Fibroblast of skin of abdomen (primary cell): ENCODE results near the gene TTBK1.

ENCODE experiments used
- DNase-seq: peaks from one replicate; pipeline ENCODE4 v3.0.0-alpha.2; 2013

The TTBK1 gene

GRCh38 chr6:43306086-43306485, 62.8 kb downstream of the TTBK1 start:
- DNase-seq: no peak

- DNase-seq: no peak
These were observed 64.3 kb downstream of the TTBK1 start for GRCh38 chr6:43307451-43308100.

GRCh38 chr6:43308101-43308989, 65.1 kb downstream of the TTBK1 start, which contains the start of gene CRIP3:
TSS of gene CRIP3 (minus strand) at chr6:43308826. CDS start at chr6:43308792, 34 bp downstream.
- peak; percentile 36 for DNase-seq

- no peak for DNase-seq
These were observed 65.8 kb downstream of the TTBK1 start for GRCh38 chr6:43308990-43309477.

GRCh38 chr6:43310134-43310533, 66.9 kb downstream of the TTBK1 start:
- no peak for DNase-seq

- DNase-seq: no peak
These were observed 67.3 kb downstream of the TTBK1 start for GRCh38 chr6:43310624-43311023.

- no peak for DNase-seq
These were observed 68.4 kb downstream of the TTBK1 start for GRCh38 chr6:43311666-43312065.

- DNase-seq: no peak
These were observed 70.5 kb downstream of the TTBK1 start for GRCh38 chr6:43313813-43314212.

GRCh38 chr6:43318011-43318410, 74.7 kb downstream of the TTBK1 start:
- DNase-seq: no peak

GRCh38 chr6:43325876-43326275, 82.6 kb downstream of the TTBK1 start:
- DNase-seq: no peak

GRCh38 chr6:43328528-43328927, 85.2 kb downstream of the TTBK1 start:
- no peak for DNase-seq

GRCh38 chr6:43331470-43331869, 88.2 kb downstream of the TTBK1 start:
- DNase-seq: no peak

GRCh38 chr6:43331891-43332290, 88.6 kb downstream of the TTBK1 start:
- no peak for DNase-seq

- peak; percentile 67 for DNase-seq
These were observed 91.3 kb downstream of the TTBK1 start for GRCh38 chr6:43334466-43335095.

- no peak for DNase-seq
These were observed 92.2 kb downstream of the TTBK1 start for GRCh38 chr6:43335469-43335868.

GRCh38 chr6:43336382-43336781, 93.1 kb downstream of the TTBK1 start:
- DNase-seq: no peak
